HepG2 (cell line): ENCODE data around the gene NNMT. TPM values are rescaled to one million over a fixed set of nuclear protein-coding genes. Genes with fewer than 3 reads are reported as not detected.

ENCODE experiments used
- ATAC-seq: fragments of 200-7000 bp; cut with Tn5 transposase; 3 replicates; pipeline ENCODE4 v1.9.1; 2020; ENCODE audit warnings: mild to moderate bottlenecking, moderate library complexity
- BruUV-seq: library from RNA; stranded (reverse); fragments of 400-500 nt; replicated peaks from 2 replicates; lab custom pipeline; 2021; lab: Mats Ljungman, UMichigan
- CTCF ChIA-PET: fragments of 300-600 bp; formaldehyde crosslinking; extraction: SDS; loops from one replicate; lab custom pipeline; 2021; ENCODE audit warnings: low total read pairs, inconsistent platforms, low intra/inter-chr PET ratio; lab: Yijun Ruan, JAX
- POLR2A ChIA-PET: fragments of 350-600 bp; sonication (Branson Sonifier 250); formaldehyde crosslinking; loops from one replicate; lab custom pipeline; 2020; ENCODE audit warnings: antibody characterized with exemption, inconsistent platforms; lab: Yijun Ruan, JAX
- DNase-seq: peaks from one replicate; pipeline ENCODE4 v3.0.0-alpha.2; 2015; ENCODE audit warnings: low spot score
- FAIRE-seq: peaks from 3 replicates; lab custom pipeline; 2011; peaks lifted over from hg19 to GRCh38; lab: Jason Lieb, UNC
- H2AFZ ChIP-seq: one replicate; pipeline ENCODE4 v1.6.1; 2011; ENCODE audit warnings: low read length, inconsistent platforms
- H3K27ac ChIP-seq: fragments of 300-600 bp; 3 replicates; pipeline ENCODE4 v1.8.0; 2011; ENCODE audit warnings: mixed run types, mild to moderate bottlenecking, mixed read lengths, low read length, inconsistent platforms; ENCODE audit not compliant: insufficient read depth; ENCODE audit errors: extremely low read length
- H3K27me3 ChIP-seq, 2 experiments: fragments of 200-600 bp in 1 of 2; 2 replicates in 1 of 2; 3 replicates in 1 of 2; pipeline versions ENCODE4 v1.6.0 to v1.8.0; 2011; ENCODE audit warnings: low read length in 2 of 2, mild to moderate bottlenecking in 2 of 2, moderate library complexity in 2 of 2, inconsistent platforms in 1 of 2; ENCODE audit not compliant: insufficient read depth in 2 of 2, control insufficient read depth in 1 of 2
- H3K36me3 ChIP-seq, 2 experiments: fragments of 200-600 bp in 1 of 2; replicated peaks in 1 of 2; 2 replicates in 1 of 2; 3 replicates in 1 of 2; pipeline versions ENCODE4 v1.5.1 to v1.8.0; 2011; ENCODE audit warnings: low read length in 2 of 2, inconsistent platforms in 1 of 2; ENCODE audit not compliant: insufficient read depth in 2 of 2, control insufficient read depth in 1 of 2
- H3K4me1 ChIP-seq: 2 replicates; pipeline ENCODE4 v1.5.1; 2012; ENCODE audit warnings: low read length, inconsistent platforms; ENCODE audit not compliant: insufficient read depth
- H3K4me2 ChIP-seq: 2 replicates; pipeline ENCODE4 v1.6.0; 2011; ENCODE audit warnings: low read depth, low read length, inconsistent platforms
- H3K4me3 ChIP-seq, 3 experiments: fragments of 200-600 bp in 1 of 3; sonication (generic), shearing (Covaris generic) in 1 of 3; replicated peaks in 1 of 3; 2 replicates each; pipeline ENCODE4 v1.5.1; 2011 to 2016; ENCODE audit warnings: low read length in 3 of 3, inconsistent platforms in 2 of 3, low read depth in 2 of 3, mild to moderate bottlenecking in 2 of 3, control low read depth in 1 of 3, mixed read lengths in 1 of 3; ENCODE audit not compliant: insufficient read depth in 1 of 3
- H3K79me2 ChIP-seq: one replicate; pipeline ENCODE4 v1.6.1; 2011; ENCODE audit warnings: low read length, inconsistent platforms; ENCODE audit not compliant: insufficient read depth
- H3K9ac ChIP-seq: 2 replicates; pipeline ENCODE4 v1.6.0; 2011; ENCODE audit warnings: mild to moderate bottlenecking, low read depth, low read length, inconsistent platforms; ENCODE audit not compliant: insufficient read depth
- H3K9me3 ChIP-seq: 2 replicates; pipeline ENCODE4 v1.5.1; 2012; ENCODE audit warnings: mild to moderate bottlenecking, low read length
- H4K20me1 ChIP-seq: 2 replicates; pipeline ENCODE4 v1.6.0; 2011; ENCODE audit warnings: inconsistent platforms, mild to moderate bottlenecking, low read length, moderate library complexity; ENCODE audit not compliant: insufficient read depth
- AKNA ChIP-seq: sonication (generic); formaldehyde crosslinking; IDR thresholded peaks from 2 replicates; pipeline ENCODE4 v1.4.0; 2020; ENCODE audit warnings: missing genetic modification reagents, borderline replicate concordance
- BRCA1 ChIP-seq: sonication (generic); formaldehyde crosslinking; IDR thresholded peaks from 2 replicates; pipeline ENCODE4 v1.4.0; 2020; ENCODE audit warnings: missing genetic modification reagents
- GLMP ChIP-seq: sonication (generic); formaldehyde crosslinking; IDR thresholded peaks from 2 replicates; pipeline ENCODE4 v1.9.0; 2021; ENCODE audit warnings: missing genetic modification reagents, mild to moderate bottlenecking, borderline replicate concordance
- HOXD1 ChIP-seq: sonication (generic); formaldehyde crosslinking; IDR thresholded peaks from 2 replicates; pipeline ENCODE4 v1.5.0; 2020; ENCODE audit warnings: missing genetic modification reagents
- RFX5 ChIP-seq: IDR thresholded peaks from 2 replicates; pipeline ENCODE4 v1.6.1; 2011; ENCODE audit warnings: low read depth, low read length, improper control_type of control experiment
- TERF1 ChIP-seq: sonication (generic); formaldehyde crosslinking; IDR thresholded peaks from 2 replicates; pipeline ENCODE4 v1.8.0; 2022; ENCODE audit warnings: mild to moderate bottlenecking, missing genetic modification reagents, moderate library complexity
- ZNF281 ChIP-seq: sonication (generic); formaldehyde crosslinking; IDR thresholded peaks from 2 replicates; pipeline ENCODE4 v1.4.0; 2020; ENCODE audit warnings: missing genetic modification reagents, borderline replicate concordance
- ZNF513 ChIP-seq: sonication (generic); formaldehyde crosslinking; conservative IDR thresholded peaks from 2 replicates; pipeline ENCODE4 v1.5.0; 2020; ENCODE audit warnings: missing genetic modification reagents
- WGBS: methylation state at CpG from one replicate; pipeline ENCODE4 v1.1.6; 2017; ENCODE audit warnings: low lambda C conversion rate; 5-methylcytosine and 5-hydroxymethylcytosine counted together
- in situ Hi-C: cut with HindIII; loops from 2 replicates; pipeline ENCODE4 v1.10.0; 2017; ENCODE audit warnings: low pct_unique_long_range_greater_than_20kb; ENCODE audit not compliant: extremely low pct_ligation_motif_present
- intact Hi-C: fragments of 100-400 bp; cut with micrococcal nuclease; formaldehyde crosslinking; loops from one replicate; pipeline ENCODE4 v1.10.0; 2022; ENCODE audit not compliant: unreplicated experiment
- polyA plus RNA-seq, 8 experiments: library from polyadenylated mRNA; depleted of rRNA in 3 of 8; stranded (reverse) in 7 of 8; unstranded in 1 of 8; fragments of >200 nt; fragmentation: Illumina TruSeq in 4 of 8; extraction: Trizol in 4 of 8; gene quantifications; 2 replicates each; pipeline versions ENCODE4 v1.2.1 to v1.2.3, GENCODE V29; 2011 to 2016; ENCODE audit warnings: low read depth in 4 of 8, missing spikeins in 1 of 8, mixed read lengths in 1 of 8; ENCODE audit not compliant: insufficient read depth in 1 of 8
- total RNA-seq, 5 experiments: library from RNA; depleted of rRNA; stranded (reverse); fragments of >200 nt; fragmentation: Illumina TruSeq; extraction: Trizol; gene quantifications; 2 replicates each; pipeline ENCODE4 v1.2.3, GENCODE V29; 2016; ENCODE audit warnings: low read depth in 1 of 5

The NNMT gene
- total and polyA plus RNA-seq, 2 of the 13 experiments (the other 11 are each of a cell fraction or from before 2014, with no cell fraction given): 0.13 TPM; not detected in 1

GRCh38 chr11:114345575-114346222 lies 49.5 kb downstream of the NNMT start:
- FAIRE-seq (no peak), ATAC-seq (no peak), DNase-seq (no peak)
- no peak overlapping the region for H3K4me3 ChIP-seq
- no peaks in the 10 kb centered on the region for H3K4me1 ChIP-seq
- in situ Hi-C loops: loop anchor here (25.0 kb wide), 1 partner anchor 242 kb away; the partner anchor contains the start of gene NXPE4
- POLR2A ChIA-PET: no interaction called here
- H3K27me3 ChIP-seq: peaks cover 0 to 18% of the 10 kb centered on the region in 2 experiments; a peak in 2 of 5 replicates
- CTCF ChIA-PET: no interaction called here
- H3K27ac ChIP-seq: no peak overlapping the region
- H3K9ac ChIP-seq: no peak overlapping the region
- no peaks in the 10 kb centered on the region for H4K20me1 ChIP-seq
- no TSS peak for BruUV-seq
- WGBS: 81% methylated on average over 3 of the region's 3 CpGs
- H3K4me2 ChIP-seq: no peak overlapping the region
- H3K79me2 ChIP-seq: no peaks in the 10 kb centered on the region
- intact Hi-C loops: loop anchor here (5.0 kb wide), 2 partner anchors 57 to 132 kb away; partner anchors contain the start of genes C11orf71 and RBM7
- TF ChIP-seq TERF1: no peak
- no peak for TF ChIP-seq ZNF281 (CRISPR knock-in tag)
- no peak for TF ChIP-seq RFX5
- no peak for TF ChIP-seq AKNA (CRISPR knock-in tag)
- no peak for TF ChIP-seq HOXD1 (CRISPR knock-in tag)
- no peak for TF ChIP-seq ZNF513 (CRISPR knock-in tag)
- TF ChIP-seq GLMP: no peak
- no peak for TF ChIP-seq BRCA1
- H3K9me3 ChIP-seq: no peaks in the 10 kb centered on the region
- H3K36me3 ChIP-seq: no peaks in the 10 kb centered on the region
- no peak overlapping the region for H2AFZ ChIP-seq
